Mucosa of stomach (tissue), 1 donor: ENCODE data around the gene CTIF.

Experiments
- H3K27me3 ChIP-seq: one replicate; pipeline ENCODE4 v1.7.0; 2013; ENCODE audit warnings: mild to moderate bottlenecking, low read length; ENCODE audit not compliant: control insufficient read depth, insufficient read depth
- H3K36me3 ChIP-seq: one replicate; pipeline ENCODE4 v1.7.0; 2013; ENCODE audit warnings: low read length; ENCODE audit not compliant: control insufficient read depth, insufficient read depth
- H3K4me1 ChIP-seq: one replicate; pipeline ENCODE4 v1.7.0; 2013; ENCODE audit warnings: mild to moderate bottlenecking, low read length; ENCODE audit not compliant: control insufficient read depth, insufficient read depth
- H3K4me3 ChIP-seq: one replicate; pipeline ENCODE4 v1.7.0; 2013; ENCODE audit warnings: low read length
- H3K9ac ChIP-seq: one replicate; pipeline ENCODE4 v1.7.0; 2013; ENCODE audit warnings: mild to moderate bottlenecking, low read length, moderate library complexity
- H3K9me3 ChIP-seq: one replicate; pipeline ENCODE4 v1.7.0; 2013; ENCODE audit warnings: mild to moderate bottlenecking, low read length, moderate library complexity; ENCODE audit not compliant: control insufficient read depth
- donor health status: Pancreatic carcinoma.

The CTIF gene

GRCh38 chr18:48672671-48673340, 134.0 kb downstream of the CTIF start:
- no peaks in the 10 kb centered on the region for H3K36me3 ChIP-seq
- peaks cover 9% of the 10 kb centered on the region for H3K4me1 ChIP-seq

GRCh38 chr18:48673456-48673852, 134.6 kb downstream of the CTIF start:
- Histone ChIP-seq H3K9me3 (no peaks in the 10 kb centered on the region), H3K36me3 (no peaks in the 10 kb centered on the region), H3K4me3 (no peak overlapping the region), H3K27me3 (no peaks in the 10 kb centered on the region), H3K9ac (no peak overlapping the region), H3K4me1 (peaks cover 9% of the 10 kb centered on the region)

More at GRCh38 chr18:48672671-48673340, 134.0 kb downstream of the CTIF start:
- Histone ChIP-seq H3K9me3 (no peaks in the 10 kb centered on the region), H3K27me3 (no peaks in the 10 kb centered on the region), H3K9ac (no peak overlapping the region), H3K4me3 (no peak overlapping the region)

- Histone ChIP-seq H3K27me3 (no peaks in the 10 kb centered on the region), H3K4me3 (no peak overlapping the region), H3K36me3 (no peaks in the 10 kb centered on the region), H3K9ac (no peak overlapping the region), H3K9me3 (no peaks in the 10 kb centered on the region), H3K4me1 (peaks cover 9% of the 10 kb centered on the region)
Observed at GRCh38 chr18:48673853-48674721, 135.3 kb downstream of the CTIF start.

- H3K9me3 ChIP-seq, result no peaks in the 10 kb centered on the region
- no peaks in the 10 kb centered on the region for H3K36me3 ChIP-seq
- no peak overlapping the region for H3K9ac ChIP-seq
- no peaks in the 10 kb centered on the region for H3K27me3 ChIP-seq
- no peak overlapping the region for H3K4me3 ChIP-seq
- peaks cover 9% of the 10 kb centered on the region for H3K4me1 ChIP-seq
Observed at GRCh38 chr18:48674758-48675351, 136.0 kb downstream of the CTIF start.

GRCh38 chr18:48675352-48675761, 136.5 kb downstream of the CTIF start:
- Histone ChIP-seq H3K27me3 (no peaks in the 10 kb centered on the region), H3K4me3 (no peak overlapping the region), H3K4me1 (peaks cover 9% of the 10 kb centered on the region), H3K9ac (no peak overlapping the region), H3K36me3 (no peaks in the 10 kb centered on the region), H3K9me3 (no peaks in the 10 kb centered on the region)

GRCh38 chr18:48675912-48676311, 137.1 kb downstream of the CTIF start:
- Histone ChIP-seq H3K4me3 (no peak overlapping the region), H3K9me3 (no peaks in the 10 kb centered on the region), H3K4me1 (peaks cover 9% of the 10 kb centered on the region), H3K27me3 (no peaks in the 10 kb centered on the region), H3K9ac (no peak overlapping the region), H3K36me3 (no peaks in the 10 kb centered on the region)

GRCh38 chr18:48676346-48676745, 137.5 kb downstream of the CTIF start:
- H3K9ac ChIP-seq, result no peak overlapping the region
- H3K36me3 ChIP-seq, result no peaks in the 10 kb centered on the region
- H3K4me1 ChIP-seq, result peaks cover 9% of the 10 kb centered on the region
- H3K27me3 ChIP-seq, result no peaks in the 10 kb centered on the region
- no peak overlapping the region for H3K4me3 ChIP-seq
- H3K9me3 ChIP-seq, result no peaks in the 10 kb centered on the region

- Histone ChIP-seq H3K4me1 (peaks cover 9% of the 10 kb centered on the region), H3K9ac (no peak overlapping the region), H3K4me3 (no peak overlapping the region), H3K27me3 (no peaks in the 10 kb centered on the region), H3K9me3 (no peaks in the 10 kb centered on the region), H3K36me3 (no peaks in the 10 kb centered on the region)
Observed at GRCh38 chr18:48676756-48677368, 138.0 kb downstream of the CTIF start.

- H3K27me3 ChIP-seq, result no peaks in the 10 kb centered on the region
- no peaks in the 10 kb centered on the region for H3K36me3 ChIP-seq
- H3K4me3 ChIP-seq, result no peak overlapping the region
- H3K4me1 ChIP-seq, result peaks cover 9% of the 10 kb centered on the region
- H3K9ac ChIP-seq, result no peak overlapping the region
- no peaks in the 10 kb centered on the region for H3K9me3 ChIP-seq
Observed at GRCh38 chr18:48678237-48679115, 139.6 kb downstream of the CTIF start.

- H3K9ac ChIP-seq, result no peak overlapping the region
- peaks cover 4% of the 10 kb centered on the region for H3K4me1 ChIP-seq
- no peaks in the 10 kb centered on the region for H3K36me3 ChIP-seq
- H3K9me3 ChIP-seq, result no peaks in the 10 kb centered on the region
- H3K27me3 ChIP-seq, result no peaks in the 10 kb centered on the region
- H3K4me3 ChIP-seq, result no peak overlapping the region
Observed at GRCh38 chr18:48679236-48679635, 140.4 kb downstream of the CTIF start.
